GM18873 (cell line): ENCODE measurements around the gene DOCK2.

Source experiments
- ATAC-seq: cut with Tn5 transposase; IDR thresholded peaks from one replicate; pipeline ENCODE4 v1.9.1; 2021; ENCODE audit warnings: mild to moderate bottlenecking, moderate library complexity, moderate number of reproducible peaks; ENCODE audit not compliant: unreplicated experiment, low FRiP score

Gene DOCK2

DNA sequence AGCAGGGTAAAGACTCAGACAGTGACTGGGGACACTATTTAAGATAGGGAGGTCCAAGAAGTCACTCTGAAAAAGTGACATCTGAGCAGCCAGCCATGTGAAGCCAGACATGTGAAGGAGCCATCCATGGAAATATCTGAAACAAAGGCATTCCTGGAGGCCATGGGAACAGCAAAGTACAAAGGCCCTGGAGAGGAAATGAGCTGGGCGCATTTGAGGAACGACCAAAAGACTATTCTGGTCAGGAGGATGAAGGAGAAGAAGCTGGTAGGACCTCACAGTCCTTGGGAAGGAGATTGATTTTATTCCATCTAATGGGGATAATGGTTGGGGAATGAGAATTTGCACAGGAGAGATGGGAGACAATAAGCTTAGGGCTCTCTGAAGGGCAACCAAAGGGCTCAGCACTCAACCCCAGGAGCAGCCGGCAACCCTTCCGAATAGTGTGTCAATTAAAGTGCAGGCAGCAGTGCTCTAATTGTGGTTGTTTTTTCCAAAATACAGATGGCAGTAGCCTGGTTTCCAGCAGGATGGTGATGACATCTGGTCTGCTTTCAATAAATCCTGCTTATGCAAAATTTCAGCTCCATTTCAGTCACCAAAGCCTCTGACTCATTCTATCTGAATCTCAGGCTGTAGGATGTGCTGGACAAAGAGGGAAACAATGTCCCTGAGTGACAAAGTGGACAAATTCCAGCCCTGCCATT, 495.3 kb downstream of the DOCK2 start:
- no peak for ATAC-seq
